CD4-positive, CD25-positive, alpha-beta regulatory T cell (primary cell): Measurements from ENCODE around the gene ADAM19. TPM values are rescaled to one million over a fixed set of nuclear protein-coding genes. Genes with fewer than 3 reads are reported as not detected.

Experiments
- ATAC-seq, 2 donors: fragments of 150-1000 bp; cut with Tn5 transposase; one replicate each; pipeline ENCODE4 v1.10.0; 2021; ENCODE audit warnings: low read depth in 2 of 2, moderate number of reproducible peaks in 2 of 2, moderate library complexity in 1 of 2
- DNase-seq, 3 donors: peaks; one replicate each; pipeline versions ENCODE4 v3.0.0 to v3.0.0-alpha.2; 2012 to 2022; ENCODE audit warnings: mixed read lengths in 1 of 3
- H3K27ac ChIP-seq: one replicate; pipeline ENCODE4 v1.7.0; 2013; ENCODE audit warnings: mild to moderate bottlenecking, low read length; ENCODE audit not compliant: insufficient read depth, poor library complexity, severe bottlenecking
- H3K27me3 ChIP-seq: one replicate; pipeline ENCODE4 v1.7.0; 2013; ENCODE audit warnings: low read length; ENCODE audit not compliant: control insufficient read depth, insufficient read depth
- H3K36me3 ChIP-seq: one replicate; pipeline ENCODE4 v1.7.0; 2013; ENCODE audit warnings: mild to moderate bottlenecking, low read length, moderate library complexity; ENCODE audit not compliant: control insufficient read depth, insufficient read depth
- H3K4me1 ChIP-seq: 2 replicates; pipeline ENCODE4 v1.7.0; 2013; ENCODE audit warnings: mild to moderate bottlenecking, low read length; ENCODE audit not compliant: insufficient read depth, control insufficient read depth, poor library complexity, severe bottlenecking
- H3K4me3 ChIP-seq: one replicate; pipeline ENCODE4 v1.7.0; 2013; ENCODE audit warnings: low read depth, mild to moderate bottlenecking, low read length, moderate library complexity
- H3K9me3 ChIP-seq, 2 experiments: 1 replicate in 1 of 2; 2 replicates in 1 of 2; pipeline ENCODE4 v1.7.0; 2013; ENCODE audit warnings: low read length in 2 of 2, mild to moderate bottlenecking in 1 of 2, moderate library complexity in 1 of 2; ENCODE audit not compliant: control insufficient read depth in 2 of 2
- H3K27ac Mint-ChIP-seq, 3 donors: one replicate each; pipeline ENCODE4 v1.8.0; 2020 to 2022; ENCODE audit warnings: mild to moderate bottlenecking in 3 of 3, mixed read lengths in 3 of 3, moderate library complexity in 2 of 3
- H3K27me3 Mint-ChIP-seq: one replicate; pipeline ENCODE4 v1.8.0; 2022; ENCODE audit warnings: mild to moderate bottlenecking, mixed read lengths
- H3K36me3 Mint-ChIP-seq: one replicate; pipeline ENCODE4 v1.8.0; 2020; ENCODE audit warnings: mixed read lengths
- H3K4me1 Mint-ChIP-seq, 4 donors: one replicate each; pipeline ENCODE4 v1.8.0; 2020 to 2022; ENCODE audit warnings: mixed read lengths in 4 of 4, mild to moderate bottlenecking in 1 of 4
- H3K4me3 Mint-ChIP-seq, 4 donors: one replicate each; pipeline ENCODE4 v1.8.0; 2020 to 2022; ENCODE audit warnings: mild to moderate bottlenecking in 4 of 4, mixed read lengths in 4 of 4, moderate library complexity in 3 of 4
- H3K9me3 Mint-ChIP-seq, 7 donors: one replicate each; pipeline ENCODE4 v1.8.0; 2020 to 2022; ENCODE audit warnings: mixed read lengths in 7 of 7, mild to moderate bottlenecking in 3 of 7, moderate library complexity in 2 of 7
- polyA plus RNA-seq, 4 donors: library from polyadenylated mRNA; unstranded; fragments of 300-500 nt; fragmentation: Illumina TruSeq; gene quantifications; one replicate each; pipeline ENCODE4 v1.2.3, GENCODE V29; 2021
- total RNA-seq: library from RNA; stranded (reverse); gene quantifications from one replicate; pipeline ENCODE4 v1.2.3, GENCODE V29; 2022

Gene ADAM19
- total and polyA plus RNA-seq, 5 donors from 2014 or later: 5.5 to 113 (median 9.1) TPM

DNA sequence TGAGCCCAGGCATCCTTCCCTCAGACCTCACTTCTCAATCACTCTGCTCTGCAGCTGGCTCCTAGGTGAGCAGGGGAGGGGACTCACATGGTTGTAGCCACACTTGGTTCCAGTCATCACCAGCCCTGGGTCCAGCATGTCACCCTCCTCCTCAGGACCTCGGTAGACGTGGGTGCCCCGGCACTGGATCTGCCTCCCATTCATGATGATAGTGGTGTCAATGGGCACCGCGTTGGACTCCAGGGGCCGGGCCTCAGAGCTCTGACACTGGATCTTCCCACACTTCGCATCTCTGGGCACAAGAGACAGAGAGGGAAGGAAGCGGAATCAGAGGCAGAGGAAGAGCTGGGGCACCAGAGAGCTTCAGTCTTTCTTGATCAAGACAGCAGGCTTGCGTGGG lies 82.7 kb downstream of the ADAM19 start:
- Histone ChIP-seq H3K36me3 (peaks cover 78% of the 10 kb centered on the region), H3K9me3 (no peaks in the 10 kb centered on the region), H3K4me3 (no peak overlapping the region), H3K27me3 (no peaks in the 10 kb centered on the region), H3K27ac (no peak overlapping the region), H3K4me1 (no peaks in the 10 kb centered on the region)
- peak overlapping the region in 1 of 3 donors; percentile 78 for H3K27ac Mint-ChIP-seq
- no peak overlapping the region for H3K4me3 Mint-ChIP-seq
- peaks cover under 1 to 8% (median 6%) of the 10 kb centered on the region in 4 donors for H3K4me1 Mint-ChIP-seq
- no peaks in the 10 kb centered on the region for H3K27me3 Mint-ChIP-seq
- ATAC-seq (no peak), DNase-seq (no peak)
- peaks cover 21% of the 10 kb centered on the region for H3K36me3 Mint-ChIP-seq
- H3K9me3 Mint-ChIP-seq: no peaks in the 10 kb centered on the region

DNA sequence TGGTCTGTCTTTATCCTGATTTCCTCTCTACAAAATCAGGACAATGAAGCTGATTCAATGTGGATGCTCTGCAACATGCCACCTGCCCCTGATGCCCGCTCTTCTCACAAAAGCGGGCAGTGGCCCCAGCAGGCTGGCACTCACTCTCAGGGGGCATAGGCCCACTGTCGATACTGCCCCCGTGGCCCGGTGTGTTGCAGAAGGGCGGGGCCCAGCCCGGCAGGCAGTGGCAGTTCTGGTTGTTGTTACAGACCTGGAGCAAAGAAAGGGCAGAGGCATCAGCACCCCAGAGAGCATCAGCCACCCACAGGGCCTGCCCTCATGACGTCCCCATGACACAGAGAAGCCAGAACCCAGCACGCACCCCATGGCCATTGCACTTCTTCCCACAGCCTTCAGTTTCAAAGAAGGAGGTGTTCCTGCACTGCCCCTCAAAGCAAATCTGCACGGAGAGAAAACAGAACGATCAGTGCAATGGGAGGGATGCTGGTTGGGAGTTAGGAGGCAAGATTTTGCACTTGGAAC lies 84.0 kb downstream of the ADAM19 start:
- H3K4me3 Mint-ChIP-seq: no peak overlapping the region
- DNase-seq (no peak), ATAC-seq (no peak)
- Histone ChIP-seq H3K4me3 (no peak overlapping the region), H3K36me3 (peaks cover 72% of the 10 kb centered on the region), H3K9me3 (no peaks in the 10 kb centered on the region), H3K27ac (no peak overlapping the region), H3K27me3 (no peaks in the 10 kb centered on the region), H3K4me1 (peaks cover 13% of the 10 kb centered on the region)
- no peaks in the 10 kb centered on the region for H3K9me3 Mint-ChIP-seq
- no peaks in the 10 kb centered on the region for H3K27me3 Mint-ChIP-seq
- H3K36me3 Mint-ChIP-seq: peaks cover 28% of the 10 kb centered on the region
- no peak overlapping the region for H3K27ac Mint-ChIP-seq
- H3K4me1 Mint-ChIP-seq: peaks cover 10 to 21% (median 14%) of the 10 kb centered on the region in 4 donors

DNA sequence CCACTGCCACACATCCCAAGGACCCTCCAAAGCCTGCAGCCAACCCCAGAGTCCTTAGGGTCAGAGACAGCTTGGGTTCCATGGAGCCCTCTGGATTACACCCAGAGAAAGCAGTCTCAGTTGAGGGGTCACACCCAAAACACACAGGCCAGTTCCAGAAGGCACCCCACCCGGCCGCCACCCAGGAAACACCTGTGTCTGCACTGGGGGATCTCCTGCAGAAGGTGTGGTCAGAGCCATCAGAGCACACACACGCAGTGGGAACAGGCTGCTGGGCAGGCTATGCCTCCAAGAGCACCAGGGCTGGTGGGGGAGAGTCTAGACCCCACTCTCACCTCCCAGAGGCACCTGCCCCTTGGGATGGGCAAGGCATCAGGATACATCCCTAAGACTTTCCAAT lies 88.2 kb downstream of the ADAM19 start:
- Histone ChIP-seq H3K36me3 (peaks cover 72% of the 10 kb centered on the region), H3K27me3 (no peaks in the 10 kb centered on the region), H3K27ac (peak overlapping the region; percentile 41), H3K4me1 (peaks cover 23% of the 10 kb centered on the region), H3K9me3 (no peaks in the 10 kb centered on the region), H3K4me3 (peak overlapping the region; percentile 11)
- peak in 1 of 3 donors; percentile 84 for DNase-seq
- H3K4me1 Mint-ChIP-seq: peaks cover 12 to 29% (median 19%) of the 10 kb centered on the region in 4 donors
- peaks cover 0 to 1% (median 0%) of the 10 kb centered on the region in 7 donors for H3K9me3 Mint-ChIP-seq
- peak; percentile 21 to 30 for ATAC-seq
- peak overlapping the region in 1 of 4 donors; percentile 51 for H3K4me3 Mint-ChIP-seq
- H3K36me3 Mint-ChIP-seq: peaks cover 35% of the 10 kb centered on the region
- H3K27me3 Mint-ChIP-seq: no peaks in the 10 kb centered on the region
- peak overlapping the region; percentile 62 to 85 (median 83) for H3K27ac Mint-ChIP-seq

DNA sequence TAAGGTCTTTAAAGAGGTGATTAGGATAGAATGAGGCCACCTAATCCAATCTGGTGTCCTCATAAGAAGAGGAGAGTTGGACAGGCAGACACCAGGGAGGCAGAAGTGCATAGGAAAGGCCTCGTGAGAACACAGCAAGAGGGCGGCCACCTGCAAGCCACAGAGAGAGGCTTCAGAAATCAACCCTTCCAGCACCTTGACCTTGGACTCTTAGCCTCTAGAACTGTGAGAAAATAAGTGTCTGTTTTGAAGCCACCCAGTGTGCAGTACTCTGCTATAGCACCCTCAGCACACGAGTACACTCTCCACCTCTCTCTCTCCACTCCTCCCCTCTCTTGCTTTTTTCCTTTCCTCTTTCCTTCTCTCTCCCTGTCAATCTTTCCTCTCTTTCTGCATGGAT lies 88.7 kb downstream of the ADAM19 start:
- H3K27me3 Mint-ChIP-seq: no peaks in the 10 kb centered on the region
- H3K4me3 ChIP-seq: peak overlapping the region; percentile 11
- peak overlapping the region in 3 of 4 donors; percentile 6 to 55 (median 51) for H3K4me3 Mint-ChIP-seq
- peaks cover 15 to 29% (median 21%) of the 10 kb centered on the region in 4 donors for H3K4me1 Mint-ChIP-seq
- peak in 1 of 3 donors; percentile 49 for DNase-seq
- H3K27ac Mint-ChIP-seq: peak overlapping the region; percentile 2 to 85 (median 83)
- H3K27me3 ChIP-seq: no peaks in the 10 kb centered on the region
- H3K36me3 ChIP-seq: peaks cover 69% of the 10 kb centered on the region
- ATAC-seq: peak; percentile 27 to 29
- peaks cover 36% of the 10 kb centered on the region for H3K36me3 Mint-ChIP-seq
- no peaks in the 10 kb centered on the region for H3K9me3 ChIP-seq
- H3K27ac ChIP-seq: peak overlapping the region; percentile 41
- H3K9me3 Mint-ChIP-seq: peaks cover 0 to 1% (median 0%) of the 10 kb centered on the region in 7 donors
- H3K4me1 ChIP-seq: peaks cover 23% of the 10 kb centered on the region

DNA sequence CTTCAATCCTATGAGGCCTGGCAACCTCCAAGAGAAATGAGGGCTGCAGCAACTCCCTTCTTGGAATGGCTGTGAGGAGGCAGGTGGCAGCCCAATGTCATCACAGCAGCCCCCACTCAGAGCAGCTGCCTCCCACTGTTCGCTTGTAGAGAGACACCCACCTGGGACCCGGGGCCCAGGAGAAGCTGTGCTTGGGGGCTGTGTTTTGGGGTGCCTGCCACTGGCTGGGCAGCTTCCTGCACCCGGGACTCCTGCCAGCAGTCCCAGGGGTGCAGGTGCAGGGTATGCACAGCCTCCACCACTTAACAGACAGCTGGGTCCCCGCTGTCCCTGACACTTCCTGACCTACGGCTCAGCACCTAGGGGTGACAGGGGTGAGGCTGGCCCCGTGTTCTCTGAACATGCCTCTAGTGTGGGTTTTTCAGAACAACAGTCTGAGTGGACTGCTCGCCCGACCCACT lies 89.3 kb downstream of the ADAM19 start:
- no peaks in the 10 kb centered on the region for H3K27me3 Mint-ChIP-seq
- no peak overlapping the region for H3K4me3 ChIP-seq
- H3K27ac Mint-ChIP-seq: peak overlapping the region; percentile 2 to 85 (median 83)
- no peaks in the 10 kb centered on the region for H3K9me3 ChIP-seq
- peak; percentile 37 to 39 for ATAC-seq
- H3K27ac ChIP-seq: peak overlapping the region; percentile 38
- DNase-seq: peak in 1 of 3 donors; percentile 71
- peaks cover 16 to 31% (median 21%) of the 10 kb centered on the region in 4 donors for H3K4me1 Mint-ChIP-seq
- peak overlapping the region in 1 of 4 donors; percentile 51 for H3K4me3 Mint-ChIP-seq
- peaks cover 69% of the 10 kb centered on the region for H3K36me3 ChIP-seq
- peaks cover 0 to 1% (median 0%) of the 10 kb centered on the region in 7 donors for H3K9me3 Mint-ChIP-seq
- H3K4me1 ChIP-seq: peaks cover 23% of the 10 kb centered on the region
- H3K36me3 Mint-ChIP-seq: peaks cover 38% of the 10 kb centered on the region
- no peaks in the 10 kb centered on the region for H3K27me3 ChIP-seq

DNA sequence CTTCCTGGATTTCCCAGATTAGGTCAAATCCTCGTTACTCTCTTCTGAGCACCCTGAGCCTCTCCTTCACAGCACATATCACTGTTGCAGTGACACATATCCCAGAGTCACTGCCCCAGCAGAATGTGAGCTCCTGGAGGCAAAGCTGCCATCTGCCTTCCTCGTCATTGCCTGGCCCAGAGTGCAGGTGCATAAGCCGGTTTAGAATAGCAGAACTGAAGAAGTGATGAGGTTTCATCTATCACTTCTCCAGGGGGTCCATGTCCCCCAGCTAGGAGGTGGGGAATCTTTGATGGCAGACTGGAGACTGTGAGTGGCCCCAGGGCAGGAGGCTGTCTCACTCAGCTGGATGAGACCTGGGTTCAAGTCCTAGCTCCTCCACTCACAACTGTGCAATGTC lies 89.8 kb downstream of the ADAM19 start:
- H3K4me1 ChIP-seq: peaks cover 23% of the 10 kb centered on the region
- H3K27me3 ChIP-seq: no peaks in the 10 kb centered on the region
- no peak for ATAC-seq
- H3K4me3 ChIP-seq: no peak overlapping the region
- peaks cover 40% of the 10 kb centered on the region for H3K36me3 Mint-ChIP-seq
- H3K27ac ChIP-seq: no peak overlapping the region
- H3K4me1 Mint-ChIP-seq: peaks cover 17 to 34% (median 21%) of the 10 kb centered on the region in 4 donors
- DNase-seq: no peak
- no peaks in the 10 kb centered on the region for H3K27me3 Mint-ChIP-seq
- peaks cover 69% of the 10 kb centered on the region for H3K36me3 ChIP-seq
- peak overlapping the region in 1 of 3 donors; percentile 83 for H3K27ac Mint-ChIP-seq
- no peaks in the 10 kb centered on the region for H3K9me3 ChIP-seq
- peaks cover 0 to 1% (median 0%) of the 10 kb centered on the region in 7 donors for H3K9me3 Mint-ChIP-seq
- H3K4me3 Mint-ChIP-seq: no peak overlapping the region

DNA sequence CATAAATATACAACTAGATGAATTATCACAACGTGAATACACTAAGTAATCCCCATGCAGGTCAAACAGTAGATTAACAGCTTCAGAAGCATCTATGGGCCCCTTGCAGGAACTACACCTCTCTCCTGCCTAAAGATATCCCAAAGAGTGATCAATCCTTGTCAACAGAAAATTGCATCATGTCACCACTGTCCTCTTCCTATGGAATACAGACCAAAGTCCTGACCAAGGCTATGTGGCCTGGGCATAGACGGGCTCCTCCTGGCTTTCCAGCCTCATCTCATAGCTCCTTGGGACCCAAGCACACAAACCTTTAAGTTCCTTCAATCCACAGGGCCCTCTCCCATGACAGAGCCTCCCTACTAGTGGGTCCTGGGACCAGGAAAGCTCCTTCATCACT lies 90.2 kb downstream of the ADAM19 start:
- Mint-ChIP-seq H3K4me1 (peaks cover 17 to 36% (median 21%) of the 10 kb centered on the region in 4 donors), H3K27ac (peak overlapping the region; percentile 36 to 83 (median 38)), H3K36me3 (peaks cover 40% of the 10 kb centered on the region), H3K9me3 (peaks cover 0 to 1% (median 0%) of the 10 kb centered on the region in 7 donors), H3K4me3 (no peak overlapping the region), H3K27me3 (no peaks in the 10 kb centered on the region)
- Histone ChIP-seq H3K9me3 (no peaks in the 10 kb centered on the region), H3K36me3 (peaks cover 70% of the 10 kb centered on the region), H3K4me3 (no peak overlapping the region), H3K27me3 (no peaks in the 10 kb centered on the region), H3K27ac (no peak overlapping the region), H3K4me1 (peaks cover 23% of the 10 kb centered on the region)
- DNase-seq (no peak), ATAC-seq (no peak)

DNA sequence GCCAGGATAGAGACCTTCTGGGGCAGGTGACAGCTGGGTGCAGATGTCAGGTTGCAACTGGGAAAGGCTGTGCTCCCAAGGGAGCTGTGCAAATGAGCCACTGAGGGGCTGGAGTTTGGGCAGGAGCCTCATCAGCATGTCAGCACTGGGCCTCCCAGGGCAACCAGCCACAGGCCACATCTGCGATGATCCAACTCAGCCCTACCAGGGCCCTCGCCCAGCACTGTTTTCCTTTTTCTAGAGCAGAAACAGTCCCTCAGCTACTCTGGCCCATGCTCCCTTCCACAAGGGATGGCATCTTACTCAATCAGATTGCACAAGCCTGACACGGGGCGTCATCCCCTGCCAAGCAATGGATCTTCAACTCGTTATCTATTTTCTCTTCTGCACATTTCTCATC lies 90.8 kb downstream of the ADAM19 start:
- Mint-ChIP-seq H3K9me3 (peaks cover 0 to 1% (median 0%) of the 10 kb centered on the region in 7 donors), H3K36me3 (peaks cover 39% of the 10 kb centered on the region), H3K4me1 (peaks cover 17 to 39% (median 23%) of the 10 kb centered on the region in 4 donors), H3K27ac (peak overlapping the region in 1 of 3 donors; percentile 4), H3K27me3 (no peaks in the 10 kb centered on the region), H3K4me3 (no peak overlapping the region)
- H3K36me3 ChIP-seq: peaks cover 70% of the 10 kb centered on the region
- ATAC-seq (no peak), DNase-seq (no peak)
- H3K9me3 ChIP-seq: no peaks in the 10 kb centered on the region
- H3K4me3 ChIP-seq: no peak overlapping the region
- no peak overlapping the region for H3K27ac ChIP-seq
- peaks cover 23% of the 10 kb centered on the region for H3K4me1 ChIP-seq
- H3K27me3 ChIP-seq: no peaks in the 10 kb centered on the region
